K562 (cell line): ENCODE results near the gene LGALS3BP. TPM values are rescaled to one million over a fixed set of nuclear protein-coding genes. Genes with fewer than 3 reads are reported as not detected.
A peak's percentile ranks its signal among the peaks of the same experiment; 100 is the strongest.

Experiments used
- ADNP ChIP-seq: fragments of 200-800 bp; sonication (Bioruptor generic); IDR thresholded peaks from 2 replicates; pipeline ENCODE4 v1.6.1; 2016; ENCODE audit warnings: missing genetic modification characterization, missing compliant biosample characterization
- ATF1 ChIP-seq, 2 experiments: fragments of 450-650 bp in 1 of 2; IDR thresholded peaks; 2 replicates each; pipeline ENCODE4 v1.6.1; 2016; ENCODE audit warnings: missing compliant biosample characterization in 1 of 2, missing genetic modification characterization in 1 of 2
- CEBPB ChIP-seq: fragments of 450-650 bp; IDR thresholded peaks from 2 replicates; pipeline ENCODE4 v1.6.1; 2016; ENCODE audit warnings: missing genetic modification characterization, missing compliant biosample characterization
- DMBX1 ChIP-seq: fragments of 250-450 bp; sonication (Bioruptor Pico); IDR thresholded peaks from 2 replicates; pipeline ENCODE4 v1.8.0; 2022; ENCODE audit warnings: inconsistent platforms, mild to moderate bottlenecking, moderate library complexity, borderline replicate concordance
- DNMT1 ChIP-seq: fragments of 450-650 bp; IDR thresholded peaks from 2 replicates; pipeline ENCODE4 v1.6.1; 2016; ENCODE audit warnings: antibody characterized with exemption, mild to moderate bottlenecking
- FOXM1 ChIP-seq, 2 experiments: fragments of 450-650 bp in 1 of 2; sonication (generic) in 1 of 2; formaldehyde crosslinking in 1 of 2; IDR thresholded peaks; 2 replicates each; pipeline versions ENCODE4 v1.6.1 to v1.9.0; 2017 to 2022; ENCODE audit warnings: low read depth in 2 of 2, mild to moderate bottlenecking in 2 of 2, missing genetic modification reagents in 1 of 2, moderate library complexity in 1 of 2
- KDM4B ChIP-seq, 2 experiments: fragments of 450-650 bp in 1 of 2; sonication (generic) in 1 of 2; IDR thresholded peaks; 2 replicates each; pipeline ENCODE4 v1.6.1; 2016 to 2017; ENCODE audit warnings: borderline replicate concordance in 2 of 2, antibody characterized with exemption in 1 of 2, low read depth in 1 of 2, mild to moderate bottlenecking in 1 of 2
- MIER1 ChIP-seq: fragments of 450-650 bp; IDR thresholded peaks from 2 replicates; pipeline ENCODE4 v1.6.1; 2016; ENCODE audit warnings: antibody characterized with exemption, mild to moderate bottlenecking, low read depth
- NFIX ChIP-seq: fragments of 250-450 bp; sonication (Bioruptor Pico); IDR thresholded peaks from 2 replicates; pipeline ENCODE4 v1.4.0; 2020; ENCODE audit warnings: low read depth, mild to moderate bottlenecking, moderate library complexity
- NFYB ChIP-seq: IDR thresholded peaks from 2 replicates; pipeline ENCODE4 v1.6.1; 2011; ENCODE audit warnings: mild to moderate bottlenecking, moderate library complexity; ENCODE audit not compliant: insufficient read length; ENCODE audit errors: extremely low read depth
- NONO ChIP-seq, 2 experiments: fragments of 200-400 bp in 1 of 2; fragments of 450-650 bp in 1 of 2; formaldehyde crosslinking in 1 of 2; IDR thresholded peaks; 2 replicates each; pipeline ENCODE4 v1.6.1; 2017; ENCODE audit warnings: low read depth in 2 of 2, mild to moderate bottlenecking in 2 of 2, moderate library complexity in 2 of 2, low read length in 1 of 2
- PHF8 ChIP-seq: fragments of 200-600 bp; sonication (generic); IDR thresholded peaks from 2 replicates; pipeline ENCODE4 v1.6.1; 2012; ENCODE audit warnings: mixed run types, mild to moderate bottlenecking, inconsistent platforms, low read length, moderate library complexity, borderline replicate concordance
- POLR3G ChIP-seq: IDR thresholded peaks from 2 replicates; pipeline ENCODE4 v1.6.1; 2011; ENCODE audit not compliant: insufficient read length, insufficient replicate concordance; ENCODE audit errors: extremely low read depth
- PPARD ChIP-seq: fragments of 250-450 bp; sonication (Bioruptor Pico); IDR thresholded peaks from 2 replicates; pipeline ENCODE4 v1.8.0; 2022; ENCODE audit warnings: inconsistent platforms, mild to moderate bottlenecking, moderate library complexity
- RHOXF2B ChIP-seq: fragments of 250-450 bp; sonication (Bioruptor Pico); conservative IDR thresholded peaks from 2 replicates; pipeline ENCODE4 v1.5.1; 2021
- SIN3A ChIP-seq, 2 experiments: fragments of 150-350 bp in 1 of 2; IDR thresholded peaks; 2 replicates each; pipeline ENCODE4 v1.6.1; 2011 to 2016; ENCODE audit warnings: borderline replicate concordance in 2 of 2, low read depth in 2 of 2, low read length in 2 of 2, mild to moderate bottlenecking in 2 of 2, moderate library complexity in 2 of 2; ENCODE audit not compliant: control insufficient read depth in 1 of 2
- SMARCC2 ChIP-seq: fragments of 450-650 bp; IDR thresholded peaks from 2 replicates; pipeline ENCODE4 v1.6.1; 2017; ENCODE audit warnings: antibody characterized with exemption, moderate library complexity, mild to moderate bottlenecking, low read depth
- SREBF2 ChIP-seq: sonication (generic); formaldehyde crosslinking; IDR thresholded peaks from 2 replicates; pipeline ENCODE4 v1.4.0; 2020; ENCODE audit warnings: mild to moderate bottlenecking, missing genetic modification reagents
- XRCC5 ChIP-seq: fragments of 200-400 bp; formaldehyde crosslinking; IDR thresholded peaks from 2 replicates; pipeline ENCODE4 v1.6.1; 2017; ENCODE audit warnings: low read depth, mild to moderate bottlenecking, low read length
- ZBTB7A ChIP-seq: IDR thresholded peaks from 2 replicates; pipeline ENCODE4 v1.6.1; 2011; ENCODE audit warnings: low read depth, mild to moderate bottlenecking, low read length, moderate library complexity, borderline replicate concordance; ENCODE audit not compliant: control insufficient read depth
- ZNF263 ChIP-seq: sonication (generic); formaldehyde crosslinking; IDR thresholded peaks from 2 replicates; pipeline ENCODE4 v1.8.0; 2022; ENCODE audit warnings: mild to moderate bottlenecking, missing genetic modification reagents, borderline replicate concordance
- ZNF436 ChIP-seq: fragments of 250-450, 450-650 bp; sonication (Bioruptor Pico); formaldehyde crosslinking; IDR thresholded peaks from 2 replicates; pipeline ENCODE4 v1.7.0; 2020; ENCODE audit warnings: mild to moderate bottlenecking
- ZNF668 ChIP-seq: fragments of 250-450 bp; sonication (Bioruptor Pico); IDR thresholded peaks from 2 replicates; pipeline ENCODE4 v1.8.0; 2022; ENCODE audit warnings: mild to moderate bottlenecking, inconsistent platforms
- polyA plus RNA-seq, 8 experiments: library from polyadenylated mRNA; depleted of rRNA in 4 of 8; stranded (reverse) in 5 of 8; unstranded in 3 of 8; fragments of >200 nt; fragmentation: Nextera tagmentation in 2 of 8; fragmentation: Illumina TruSeq in 1 of 8; extraction: Ambion mirVana in 2 of 8; extraction: Trizol in 1 of 8; gene quantifications; 2 replicates each; pipeline versions ENCODE4 v1.2.1 to v1.2.3, GENCODE V29; 2011 to 2014; ENCODE audit warnings: inconsistent platforms in 1 of 8, missing spikeins in 1 of 8
- total RNA-seq, 7 experiments: library from RNA; depleted of rRNA in 6 of 7; stranded (reverse); fragments of >200 nt in 6 of 7; fragmentation: Illumina TruSeq in 2 of 7; extraction: Trizol in 2 of 7; gene quantifications; 2 replicates each; pipeline versions ENCODE4 v1.2.1 to v1.2.3, GENCODE V29; 2011 to 2021; ENCODE audit warnings: low replicate concordance in 1 of 7
- TF ChIP-seq, protein P1 (sequence below), 2 experiments: fragments of 150-350 bp in 1 of 2; IDR thresholded peaks; 2 replicates each; pipeline ENCODE4 v1.6.1; 2012 to 2016; ENCODE audit warnings: low read depth in 2 of 2, low read length in 2 of 2, mild to moderate bottlenecking in 1 of 2, moderate library complexity in 1 of 2

LGALS3BP gene
- total and polyA plus RNA-seq, 9 of the 15 experiments (the other 6 are each of a cell fraction or from before 2014, with no cell fraction given), result 0.39 to 5.3 (median 3.2) TPM

DNA sequence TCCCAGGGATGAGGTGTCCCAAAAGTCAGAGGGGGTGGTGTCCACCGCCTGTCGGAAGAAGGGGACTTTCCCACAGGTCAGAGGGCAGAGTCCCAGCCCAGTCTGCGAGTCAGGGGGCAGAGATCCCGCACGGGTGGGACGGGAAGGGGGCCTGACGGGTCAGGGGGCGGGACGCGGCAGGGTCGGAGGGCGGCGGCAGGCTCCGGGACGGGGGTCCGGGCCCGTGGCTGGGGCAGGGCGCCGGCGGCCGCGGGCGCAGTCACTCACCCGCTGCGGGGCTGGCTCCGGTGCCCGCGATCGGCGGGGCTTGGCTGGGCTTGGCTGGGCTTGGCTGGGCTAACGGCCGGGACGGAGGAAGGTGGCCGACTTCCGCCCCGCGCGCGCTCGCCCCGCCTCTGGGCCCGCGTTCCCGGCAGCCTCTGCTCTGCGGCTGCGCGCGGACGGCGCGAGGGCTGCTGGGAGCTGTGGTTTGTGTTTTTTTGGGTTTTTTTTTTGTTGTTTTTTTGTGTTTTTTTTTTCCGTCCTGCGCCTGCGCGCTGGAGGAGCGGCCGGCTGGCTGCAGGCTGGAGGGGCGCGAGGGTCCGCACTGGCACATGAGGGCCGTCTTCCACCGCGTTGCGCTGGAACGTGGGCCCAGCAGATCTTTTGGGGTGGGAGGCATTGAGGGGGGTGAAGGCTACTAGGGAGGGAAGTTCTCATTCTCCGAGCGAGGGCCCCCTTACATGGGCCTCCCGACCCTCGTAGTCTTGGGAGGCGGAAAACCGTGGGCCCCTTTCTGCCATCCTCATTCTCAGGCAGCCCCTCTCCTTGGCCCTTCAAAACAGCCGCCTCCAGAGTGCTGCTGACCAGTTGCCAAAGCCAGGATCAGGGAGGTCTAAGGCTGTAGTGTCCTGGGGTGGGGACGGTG, 29.9 kb upstream of the LGALS3BP start, which contains the start of gene CANT1 (continued):
- TF ChIP-seq, protein P1, sequence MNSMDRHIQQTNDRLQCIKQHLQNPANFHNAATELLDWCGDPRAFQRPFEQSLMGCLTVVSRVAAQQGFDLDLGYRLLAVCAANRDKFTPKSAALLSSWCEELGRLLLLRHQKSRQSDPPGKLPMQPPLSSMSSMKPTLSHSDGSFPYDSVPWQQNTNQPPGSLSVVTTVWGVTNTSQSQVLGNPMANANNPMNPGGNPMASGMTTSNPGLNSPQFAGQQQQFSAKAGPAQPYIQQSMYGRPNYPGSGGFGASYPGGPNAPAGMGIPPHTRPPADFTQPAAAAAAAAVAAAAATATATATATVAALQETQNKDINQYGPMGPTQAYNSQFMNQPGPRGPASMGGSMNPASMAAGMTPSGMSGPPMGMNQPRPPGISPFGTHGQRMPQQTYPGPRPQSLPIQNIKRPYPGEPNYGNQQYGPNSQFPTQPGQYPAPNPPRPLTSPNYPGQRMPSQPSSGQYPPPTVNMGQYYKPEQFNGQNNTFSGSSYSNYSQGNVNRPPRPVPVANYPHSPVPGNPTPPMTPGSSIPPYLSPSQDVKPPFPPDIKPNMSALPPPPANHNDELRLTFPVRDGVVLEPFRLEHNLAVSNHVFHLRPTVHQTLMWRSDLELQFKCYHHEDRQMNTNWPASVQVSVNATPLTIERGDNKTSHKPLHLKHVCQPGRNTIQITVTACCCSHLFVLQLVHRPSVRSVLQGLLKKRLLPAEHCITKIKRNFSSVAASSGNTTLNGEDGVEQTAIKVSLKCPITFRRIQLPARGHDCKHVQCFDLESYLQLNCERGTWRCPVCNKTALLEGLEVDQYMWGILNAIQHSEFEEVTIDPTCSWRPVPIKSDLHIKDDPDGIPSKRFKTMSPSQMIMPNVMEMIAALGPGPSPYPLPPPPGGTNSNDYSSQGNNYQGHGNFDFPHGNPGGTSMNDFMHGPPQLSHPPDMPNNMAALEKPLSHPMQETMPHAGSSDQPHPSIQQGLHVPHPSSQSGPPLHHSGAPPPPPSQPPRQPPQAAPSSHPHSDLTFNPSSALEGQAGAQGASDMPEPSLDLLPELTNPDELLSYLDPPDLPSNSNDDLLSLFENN (IDR thresholded peaks at IDR 0.05; ENCODE audit: low read depth in 2 of 2, low read length in 2 of 2), result no peak
- no peak for TF ChIP-seq FOXM1 (IDR thresholded peaks at IDR 0.05; ENCODE audit: low read depth)
- TF ChIP-seq FOXM1 (CRISPR knock-in tag; IDR thresholded peaks at IDR 0.05; ENCODE audit: low read depth), result no peak
- no peak for TF ChIP-seq ZNF668 (CRISPR knock-in tag)
- TF ChIP-seq PHF8, result peak; percentile 82; the same call in 1 of the 2 replicates
- no peak for TF ChIP-seq SREBF2
- no peak for TF ChIP-seq CEBPB
- TF ChIP-seq SMARCC2, result no peak
- TF ChIP-seq DNMT1, result no peak
- TF ChIP-seq POLR3G, result no peak
- TF ChIP-seq NFIX (CRISPR knock-in tag), result no peak
- TF ChIP-seq NFYB, result no peak
- TF ChIP-seq DMBX1 (CRISPR knock-in tag), result no peak
- no peak for TF ChIP-seq ATF1 (CRISPR knock-in tag; IDR thresholded peaks at IDR 0.05)
- 0 out of 2 replicates have a peak, but pooled peaks have one; percentile 8 for TF ChIP-seq ATF1 (tag; IDR thresholded peaks at IDR 0.05)
- TF ChIP-seq ZNF263 (CRISPR knock-in tag), result no peak
- peak; percentile 40; the same call in 1 of the 2 replicates for TF ChIP-seq RHOXF2B (CRISPR knock-in tag)
- 0 out of 2 replicates have a peak, but pooled peaks have one; percentile 32 for TF ChIP-seq XRCC5
- TF ChIP-seq ZNF436 (CRISPR knock-in tag), result no peak
- TF ChIP-seq PPARD, result no peak
- TF ChIP-seq SIN3A (IDR thresholded peaks at IDR 0.05; ENCODE audit: borderline replicate concordance in 2 of 2, control insufficient read depth in 1 of 2, low read depth in 2 of 2, low read length in 2 of 2), result peak; percentile 51 to 64; a peak in 2 of 4 replicates
- TF ChIP-seq MIER1, result no peak
- peak in 1 of 2 experiments; percentile 58; a peak in 1 of 4 replicates for TF ChIP-seq KDM4B (IDR thresholded peaks at IDR 0.05; ENCODE audit: borderline replicate concordance in 2 of 2, low read depth in 1 of 2)
- peak; percentile 96 for TF ChIP-seq ZBTB7A
- TF ChIP-seq NONO (IDR thresholded peaks at IDR 0.05; ENCODE audit: low read depth in 2 of 2, low read length in 1 of 2), result peak in 1 of 2 experiments; percentile 79; a peak in 2 of 4 replicates
- no peak for TF ChIP-seq ADNP (tag)
